GM23338 (cell line): ENCODE measurements around the gene PRRC2A. TPM values are rescaled to one million over a fixed set of nuclear protein-coding genes. Genes with fewer than 3 reads are reported as not detected.
A peak's percentile ranks its signal among the peaks of the same experiment; 100 is the strongest.

Experiments
- ATAC-seq: fragments of 200-7000 bp; cut with Tn5 transposase; 3 replicates; pipeline ENCODE4 v1.9.1; 2020
- DNase-seq: peaks from one replicate; pipeline ENCODE4 v3.0.0-alpha.2; 2015; ENCODE audit warnings: low spot score
- H2AFZ ChIP-seq: fragments of 200-600 bp; sonication (generic); 2 replicates; pipeline ENCODE4 v1.8.0; 2016; ENCODE audit warnings: antibody characterized with exemption, mild to moderate bottlenecking, moderate library complexity
- H3F3A ChIP-seq: fragments of 200-600 bp; sonication (generic); replicated peaks from 2 replicates; pipeline ENCODE4 v1.8.0; 2017; ENCODE audit warnings: antibody characterized with exemption, mixed run types, low read depth
- H3K27ac ChIP-seq: fragments of 200-600 bp; sonication (generic); 2 replicates; pipeline ENCODE4 v1.6.1; 2016; ENCODE audit warnings: low read depth
- H3K27me3 ChIP-seq: fragments of 200-600 bp; sonication (generic); 2 replicates; pipeline ENCODE4 v1.8.0; 2016; ENCODE audit warnings: mild to moderate bottlenecking, mixed run types, moderate library complexity; ENCODE audit not compliant: insufficient read depth
- H3K36me3 ChIP-seq: fragments of 200-600 bp; sonication (generic); 2 replicates; pipeline ENCODE4 v1.8.0; 2016; ENCODE audit warnings: mild to moderate bottlenecking; ENCODE audit not compliant: insufficient read depth
- H3K4me1 ChIP-seq: fragments of 200-600 bp; sonication (generic); 2 replicates; pipeline ENCODE4 v1.8.0; 2016; ENCODE audit warnings: mild to moderate bottlenecking, moderate library complexity; ENCODE audit not compliant: insufficient read depth
- H3K4me2 ChIP-seq: fragments of 200-600 bp; sonication (generic); 2 replicates; pipeline ENCODE4 v1.7.1; 2017; ENCODE audit warnings: mixed run types
- H3K4me3 ChIP-seq: fragments of 200-600 bp; sonication (generic); 2 replicates; pipeline ENCODE4 v1.6.1; 2016; ENCODE audit warnings: mixed run types
- H3K79me2 ChIP-seq: fragments of 200-600 bp; sonication (generic); replicated peaks from 2 replicates; pipeline ENCODE4 v1.8.0; 2017; ENCODE audit warnings: mild to moderate bottlenecking; ENCODE audit not compliant: insufficient read depth
- H3K9me2 ChIP-seq: fragments of 200-600 bp; sonication (generic); 2 replicates; pipeline ENCODE4 v1.8.0; 2017; ENCODE audit not compliant: insufficient read depth
- H4K20me1 ChIP-seq: fragments of 200-600 bp; sonication (generic); replicated peaks from 2 replicates; pipeline ENCODE4 v1.8.0; 2017; ENCODE audit warnings: mild to moderate bottlenecking; ENCODE audit not compliant: insufficient read depth
- H3K27ac Mint-ChIP-seq: 2 replicates; pipeline ENCODE4 v1.8.0; 2020; ENCODE audit warnings: inconsistent platforms, mild to moderate bottlenecking, moderate library complexity, mixed read lengths
- H3K27me3 Mint-ChIP-seq: 3 replicates; pipeline ENCODE4 v1.8.0; 2022; ENCODE audit warnings: low read depth, mild to moderate bottlenecking, moderate library complexity, mixed read lengths, inconsistent platforms; ENCODE audit not compliant: insufficient read depth, poor library complexity
- H3K36me3 Mint-ChIP-seq: 3 replicates; pipeline ENCODE4 v1.8.0; 2021; ENCODE audit warnings: low read depth, mild to moderate bottlenecking, inconsistent platforms, moderate library complexity, mixed read lengths
- H3K4me1 Mint-ChIP-seq: 3 replicates; pipeline ENCODE4 v1.8.0; 2020; ENCODE audit warnings: mild to moderate bottlenecking, inconsistent platforms, mixed read lengths
- H3K4me3 Mint-ChIP-seq: 3 replicates; pipeline ENCODE4 v1.8.0; 2021; ENCODE audit warnings: moderate library complexity, mild to moderate bottlenecking, inconsistent platforms, mixed read lengths
- H3K9me3 Mint-ChIP-seq: 3 replicates; pipeline ENCODE4 v1.8.0; 2020; ENCODE audit warnings: moderate library complexity, mild to moderate bottlenecking, inconsistent platforms, mixed read lengths
- EZH2 ChIP-seq: fragments of 200-600 bp; sonication (generic); IDR thresholded peaks from one replicate; pipeline ENCODE4 v1.8.0; 2017; ENCODE audit warnings: antibody characterized with exemption, mild to moderate bottlenecking, low read depth; ENCODE audit not compliant: unreplicated experiment
- EZH2phosphoT487 ChIP-seq: fragments of 200-600 bp; sonication (generic); IDR thresholded peaks from one replicate; pipeline ENCODE4 v1.8.1; 2018; ENCODE audit warnings: antibody characterized with exemption; ENCODE audit not compliant: unreplicated experiment
- JUNB ChIP-seq: IDR thresholded peaks from one replicate; pipeline ENCODE4 v1.6.1; 2016; ENCODE audit warnings: antibody characterized with exemption; ENCODE audit not compliant: unreplicated experiment
- NANOG ChIP-seq: IDR thresholded peaks from 2 replicates; pipeline ENCODE4 v1.6.1; 2016; ENCODE audit warnings: antibody characterized with exemption, borderline replicate concordance
- POLR2AphosphoS5 ChIP-seq: IDR thresholded peaks from 2 replicates; pipeline ENCODE4 v1.6.1; 2016; ENCODE audit warnings: antibody characterized with exemption, low read depth
- STAT1 ChIP-seq: IDR thresholded peaks from one replicate; pipeline ENCODE4 v1.6.1; 2016; ENCODE audit warnings: antibody characterized with exemption; ENCODE audit not compliant: unreplicated experiment
- ZNF114 ChIP-seq: fragments of 250-450 bp; sonication (Bioruptor Pico); IDR thresholded peaks from 2 replicates; pipeline ENCODE4 v1.5.0; 2020; ENCODE audit warnings: mild to moderate bottlenecking, moderate library complexity
- ZNF331 ChIP-seq: fragments of 250-450 bp; sonication (Bioruptor Pico); IDR thresholded peaks from 2 replicates; pipeline ENCODE4 v1.5.0; 2020; ENCODE audit warnings: low read depth, mild to moderate bottlenecking, moderate library complexity
- polyA plus RNA-seq: library from polyadenylated mRNA; unstranded; fragments of >200 nt; fragmentation: Nextera tagmentation; extraction: Ambion mirVana; gene quantifications from 2 replicates; pipeline ENCODE4 v1.2.1, GENCODE V29; 2016
- total RNA-seq: library from RNA; depleted of rRNA; stranded (reverse); fragments of >200 nt; shearing (Covaris generic); gene quantifications from 2 replicates; pipeline ENCODE4 v1.2.3, GENCODE V29; 2014
- TF ChIP-seq, protein P1 (sequence below), 2 experiments: fragments of 200-600 bp in 1 of 2; sonication (generic) in 1 of 2; conservative IDR thresholded peaks; 2 replicates each; pipeline versions ENCODE4 v1.5.1 to v1.6.1; 2016 to 2017; ENCODE audit warnings: antibody characterized with exemption in 2 of 2, low read depth in 2 of 2, mild to moderate bottlenecking in 2 of 2, moderate library complexity in 1 of 2
- TF ChIP-seq, protein P2 (sequence below): IDR thresholded peaks from one replicate; pipeline ENCODE4 v1.6.1; 2018; ENCODE audit warnings: antibody characterized with exemption; ENCODE audit not compliant: unreplicated experiment
- TF ChIP-seq, protein P3 (sequence below): fragments of 250-450 bp; sonication (Bioruptor Pico); IDR thresholded peaks from 2 replicates; pipeline ENCODE4 v1.5.0; 2020; ENCODE audit warnings: mild to moderate bottlenecking, moderate library complexity
- TF ChIP-seq, protein P4 (sequence below): IDR thresholded peaks from 2 replicates; pipeline ENCODE4 v1.6.1; 2016; ENCODE audit warnings: antibody characterized with exemption

PRRC2A gene
- total and polyA plus RNA-seq, 2 experiments from 2014 or later = 213 to 273 TPM

DNA sequence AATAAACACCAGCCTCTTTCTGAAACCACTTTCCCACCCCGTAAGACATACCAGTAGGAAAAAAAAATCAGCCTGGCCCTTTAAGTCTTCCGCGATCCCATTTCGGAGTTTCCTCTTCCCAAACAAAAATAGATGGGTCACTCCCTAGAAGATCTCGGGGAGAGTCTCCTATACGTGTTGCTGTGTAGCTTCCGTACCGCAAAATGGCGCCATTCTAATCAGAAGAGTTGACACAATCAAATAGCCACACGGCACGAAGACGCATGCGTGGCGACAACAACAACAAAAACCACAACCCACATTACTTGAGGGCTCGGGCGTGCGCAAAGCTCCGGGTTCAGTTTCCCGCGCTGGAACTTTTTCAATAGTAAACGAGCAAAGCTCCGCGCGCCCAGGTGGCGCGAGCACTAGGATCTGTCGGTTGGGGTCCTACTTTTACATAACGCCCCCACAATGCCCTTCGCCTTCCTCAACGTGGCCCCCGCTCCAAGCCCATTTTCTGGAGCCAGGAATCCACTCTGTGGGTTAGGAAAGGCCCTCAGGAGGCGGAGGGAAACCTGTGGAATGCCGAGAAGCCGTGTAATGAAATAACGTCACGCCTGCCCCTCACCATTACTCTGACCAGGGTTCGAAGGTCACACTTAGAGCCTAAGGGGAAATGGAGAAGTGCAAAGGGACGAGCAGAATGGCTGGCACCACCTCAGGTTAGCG, 44.4 kb downstream of the PRRC2A start, which contains the start of gene GPANK1:
Gene GPANK1 (minus strand): TSS at position 208 of the 711 bp plus-strand sequence. CDS start 519 bp downstream, outside the sequence.
- Histone ChIP-seq H3F3A (peaks cover 21% of the 10 kb centered on the region; the same call in 1 of the 2 replicates), H3K36me3 (peaks cover 41% of the 10 kb centered on the region), H3K9me2 (no peaks in the 10 kb centered on the region), H3K4me3 (peak within 1 kb of the TSS; percentile 97), H3K4me2 (peak within 1 kb of the TSS; percentile 89), H3K79me2 (peaks cover 51% of the 10 kb centered on the region), H3K27ac (peak within 1 kb of the TSS; percentile 94), H3K27me3 (no peaks in the 10 kb centered on the region), H3K4me1 (peaks cover 25% of the 10 kb centered on the region), H4K20me1 (peaks cover 12% of the 10 kb centered on the region), H2AFZ (peak within 1 kb of the TSS; percentile 1; the same call in 1 of the 2 replicates)
- peak; percentile 32 for ATAC-seq
- H3K27me3 Mint-ChIP-seq = peaks cover 17% of the 10 kb centered on the region
- no peaks in the 10 kb centered on the region; the same call in 2 of the 3 replicates for H3K9me3 Mint-ChIP-seq
- peak within 1 kb of the TSS; percentile 93 for H3K4me3 Mint-ChIP-seq
- H3K36me3 Mint-ChIP-seq = peaks cover 77% of the 10 kb centered on the region
- peak; percentile 88 for DNase-seq
- peaks cover 35% of the 10 kb centered on the region for H3K4me1 Mint-ChIP-seq
- H3K27ac Mint-ChIP-seq = peak within 1 kb of the TSS; percentile 98
- TF ChIP-seq, protein P1, sequence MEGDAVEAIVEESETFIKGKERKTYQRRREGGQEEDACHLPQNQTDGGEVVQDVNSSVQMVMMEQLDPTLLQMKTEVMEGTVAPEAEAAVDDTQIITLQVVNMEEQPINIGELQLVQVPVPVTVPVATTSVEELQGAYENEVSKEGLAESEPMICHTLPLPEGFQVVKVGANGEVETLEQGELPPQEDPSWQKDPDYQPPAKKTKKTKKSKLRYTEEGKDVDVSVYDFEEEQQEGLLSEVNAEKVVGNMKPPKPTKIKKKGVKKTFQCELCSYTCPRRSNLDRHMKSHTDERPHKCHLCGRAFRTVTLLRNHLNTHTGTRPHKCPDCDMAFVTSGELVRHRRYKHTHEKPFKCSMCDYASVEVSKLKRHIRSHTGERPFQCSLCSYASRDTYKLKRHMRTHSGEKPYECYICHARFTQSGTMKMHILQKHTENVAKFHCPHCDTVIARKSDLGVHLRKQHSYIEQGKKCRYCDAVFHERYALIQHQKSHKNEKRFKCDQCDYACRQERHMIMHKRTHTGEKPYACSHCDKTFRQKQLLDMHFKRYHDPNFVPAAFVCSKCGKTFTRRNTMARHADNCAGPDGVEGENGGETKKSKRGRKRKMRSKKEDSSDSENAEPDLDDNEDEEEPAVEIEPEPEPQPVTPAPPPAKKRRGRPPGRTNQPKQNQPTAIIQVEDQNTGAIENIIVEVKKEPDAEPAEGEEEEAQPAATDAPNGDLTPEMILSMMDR (conservative IDR thresholded peaks at IDR 0.05; ENCODE audit: low read depth in 2 of 2) = no peak
- TF ChIP-seq, protein P2, sequence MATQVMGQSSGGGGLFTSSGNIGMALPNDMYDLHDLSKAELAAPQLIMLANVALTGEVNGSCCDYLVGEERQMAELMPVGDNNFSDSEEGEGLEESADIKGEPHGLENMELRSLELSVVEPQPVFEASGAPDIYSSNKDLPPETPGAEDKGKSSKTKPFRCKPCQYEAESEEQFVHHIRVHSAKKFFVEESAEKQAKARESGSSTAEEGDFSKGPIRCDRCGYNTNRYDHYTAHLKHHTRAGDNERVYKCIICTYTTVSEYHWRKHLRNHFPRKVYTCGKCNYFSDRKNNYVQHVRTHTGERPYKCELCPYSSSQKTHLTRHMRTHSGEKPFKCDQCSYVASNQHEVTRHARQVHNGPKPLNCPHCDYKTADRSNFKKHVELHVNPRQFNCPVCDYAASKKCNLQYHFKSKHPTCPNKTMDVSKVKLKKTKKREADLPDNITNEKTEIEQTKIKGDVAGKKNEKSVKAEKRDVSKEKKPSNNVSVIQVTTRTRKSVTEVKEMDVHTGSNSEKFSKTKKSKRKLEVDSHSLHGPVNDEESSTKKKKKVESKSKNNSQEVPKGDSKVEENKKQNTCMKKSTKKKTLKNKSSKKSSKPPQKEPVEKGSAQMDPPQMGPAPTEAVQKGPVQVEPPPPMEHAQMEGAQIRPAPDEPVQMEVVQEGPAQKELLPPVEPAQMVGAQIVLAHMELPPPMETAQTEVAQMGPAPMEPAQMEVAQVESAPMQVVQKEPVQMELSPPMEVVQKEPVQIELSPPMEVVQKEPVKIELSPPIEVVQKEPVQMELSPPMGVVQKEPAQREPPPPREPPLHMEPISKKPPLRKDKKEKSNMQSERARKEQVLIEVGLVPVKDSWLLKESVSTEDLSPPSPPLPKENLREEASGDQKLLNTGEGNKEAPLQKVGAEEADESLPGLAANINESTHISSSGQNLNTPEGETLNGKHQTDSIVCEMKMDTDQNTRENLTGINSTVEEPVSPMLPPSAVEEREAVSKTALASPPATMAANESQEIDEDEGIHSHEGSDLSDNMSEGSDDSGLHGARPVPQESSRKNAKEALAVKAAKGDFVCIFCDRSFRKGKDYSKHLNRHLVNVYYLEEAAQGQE = no peak
- TF ChIP-seq POLR2AphosphoS5 (peak; percentile 51), STAT1 (no peak), NANOG (no peak), ZNF114 (CRISPR knock-in tag) (no peak), EZH2 (no peak), ZNF331 (CRISPR knock-in tag) (no peak), JUNB (no peak), EZH2phosphoT487 (no peak)
- TF ChIP-seq, protein P3, sequence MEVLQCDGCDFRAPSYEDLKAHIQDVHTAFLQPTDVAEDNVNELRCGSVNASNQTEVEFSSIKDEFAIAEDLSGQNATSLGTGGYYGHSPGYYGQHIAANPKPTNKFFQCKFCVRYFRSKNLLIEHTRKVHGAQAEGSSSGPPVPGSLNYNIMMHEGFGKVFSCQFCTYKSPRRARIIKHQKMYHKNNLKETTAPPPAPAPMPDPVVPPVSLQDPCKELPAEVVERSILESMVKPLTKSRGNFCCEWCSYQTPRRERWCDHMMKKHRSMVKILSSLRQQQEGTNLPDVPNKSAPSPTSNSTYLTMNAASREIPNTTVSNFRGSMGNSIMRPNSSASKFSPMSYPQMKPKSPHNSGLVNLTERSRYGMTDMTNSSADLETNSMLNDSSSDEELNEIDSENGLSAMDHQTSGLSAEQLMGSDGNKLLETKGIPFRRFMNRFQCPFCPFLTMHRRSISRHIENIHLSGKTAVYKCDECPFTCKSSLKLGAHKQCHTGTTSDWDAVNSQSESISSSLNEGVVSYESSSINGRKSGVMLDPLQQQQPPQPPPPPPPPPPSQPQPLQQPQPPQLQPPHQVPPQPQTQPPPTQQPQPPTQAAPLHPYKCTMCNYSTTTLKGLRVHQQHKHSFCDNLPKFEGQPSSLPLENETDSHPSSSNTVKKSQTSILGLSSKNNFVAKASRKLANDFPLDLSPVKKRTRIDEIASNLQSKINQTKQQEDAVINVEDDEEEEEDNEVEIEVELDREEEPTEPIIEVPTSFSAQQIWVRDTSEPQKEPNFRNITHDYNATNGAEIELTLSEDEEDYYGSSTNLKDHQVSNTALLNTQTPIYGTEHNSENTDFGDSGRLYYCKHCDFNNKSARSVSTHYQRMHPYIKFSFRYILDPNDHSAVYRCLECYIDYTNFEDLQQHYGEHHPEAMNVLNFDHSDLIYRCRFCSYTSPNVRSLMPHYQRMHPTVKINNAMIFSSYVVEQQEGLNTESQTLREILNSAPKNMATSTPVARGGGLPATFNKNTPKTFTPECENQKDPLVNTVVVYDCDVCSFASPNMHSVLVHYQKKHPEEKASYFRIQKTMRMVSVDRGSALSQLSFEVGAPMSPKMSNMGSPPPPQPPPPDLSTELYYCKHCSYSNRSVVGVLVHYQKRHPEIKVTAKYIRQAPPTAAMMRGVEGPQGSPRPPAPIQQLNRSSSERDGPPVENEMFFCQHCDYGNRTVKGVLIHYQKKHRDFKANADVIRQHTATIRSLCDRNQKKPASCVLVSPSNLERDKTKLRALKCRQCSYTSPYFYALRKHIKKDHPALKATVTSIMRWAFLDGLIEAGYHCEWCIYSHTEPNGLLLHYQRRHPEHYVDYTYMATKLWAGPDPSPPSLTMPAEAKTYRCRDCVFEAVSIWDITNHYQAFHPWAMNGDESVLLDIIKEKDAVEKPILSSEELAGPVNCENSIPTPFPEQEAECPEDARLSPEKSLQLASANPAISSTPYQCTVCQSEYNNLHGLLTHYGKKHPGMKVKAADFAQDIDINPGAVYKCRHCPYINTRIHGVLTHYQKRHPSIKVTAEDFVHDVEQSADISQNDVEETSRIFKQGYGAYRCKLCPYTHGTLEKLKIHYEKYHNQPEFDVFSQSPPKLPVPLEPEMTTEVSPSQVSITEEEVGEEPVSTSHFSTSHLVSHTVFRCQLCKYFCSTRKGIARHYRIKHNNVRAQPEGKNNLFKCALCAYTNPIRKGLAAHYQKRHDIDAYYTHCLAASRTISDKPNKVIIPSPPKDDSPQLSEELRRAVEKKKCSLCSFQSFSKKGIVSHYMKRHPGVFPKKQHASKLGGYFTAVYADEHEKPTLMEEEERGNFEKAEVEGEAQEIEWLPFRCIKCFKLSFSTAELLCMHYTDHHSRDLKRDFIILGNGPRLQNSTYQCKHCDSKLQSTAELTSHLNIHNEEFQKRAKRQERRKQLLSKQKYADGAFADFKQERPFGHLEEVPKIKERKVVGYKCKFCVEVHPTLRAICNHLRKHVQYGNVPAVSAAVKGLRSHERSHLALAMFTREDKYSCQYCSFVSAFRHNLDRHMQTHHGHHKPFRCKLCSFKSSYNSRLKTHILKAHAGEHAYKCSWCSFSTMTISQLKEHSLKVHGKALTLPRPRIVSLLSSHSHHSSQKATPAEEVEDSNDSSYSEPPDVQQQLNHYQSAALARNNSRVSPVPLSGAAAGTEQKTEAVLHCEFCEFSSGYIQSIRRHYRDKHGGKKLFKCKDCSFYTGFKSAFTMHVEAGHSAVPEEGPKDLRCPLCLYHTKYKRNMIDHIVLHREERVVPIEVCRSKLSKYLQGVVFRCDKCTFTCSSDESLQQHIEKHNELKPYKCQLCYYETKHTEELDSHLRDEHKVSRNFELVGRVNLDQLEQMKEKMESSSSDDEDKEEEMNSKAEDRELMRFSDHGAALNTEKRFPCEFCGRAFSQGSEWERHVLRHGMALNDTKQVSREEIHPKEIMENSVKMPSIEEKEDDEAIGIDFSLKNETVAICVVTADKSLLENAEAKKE (CRISPR knock-in tag) = no peak
- TF ChIP-seq, protein P4, sequence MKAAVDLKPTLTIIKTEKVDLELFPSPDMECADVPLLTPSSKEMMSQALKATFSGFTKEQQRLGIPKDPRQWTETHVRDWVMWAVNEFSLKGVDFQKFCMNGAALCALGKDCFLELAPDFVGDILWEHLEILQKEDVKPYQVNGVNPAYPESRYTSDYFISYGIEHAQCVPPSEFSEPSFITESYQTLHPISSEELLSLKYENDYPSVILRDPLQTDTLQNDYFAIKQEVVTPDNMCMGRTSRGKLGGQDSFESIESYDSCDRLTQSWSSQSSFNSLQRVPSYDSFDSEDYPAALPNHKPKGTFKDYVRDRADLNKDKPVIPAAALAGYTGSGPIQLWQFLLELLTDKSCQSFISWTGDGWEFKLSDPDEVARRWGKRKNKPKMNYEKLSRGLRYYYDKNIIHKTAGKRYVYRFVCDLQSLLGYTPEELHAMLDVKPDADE = peak; percentile 40; the same call in 1 of the 2 replicates
